H1 (cell line): ENCODE data around the gene TNFRSF6B. TPM values are rescaled to one million over a fixed set of nuclear protein-coding genes. Genes with fewer than 3 reads are reported as not detected.

Source experiments
- CTCF ChIA-PET: fragments of 300-600 bp; sonication (Branson Sonifier 250); formaldehyde crosslinking; loops from one replicate; lab custom pipeline; 2021; ENCODE audit not compliant: partially characterized antibody; lab: Charles Lee
- POLR2A ChIA-PET: fragments of 300-600 bp; sonication (Branson Sonifier 250); formaldehyde crosslinking; loops from one replicate; lab custom pipeline; 2021; ENCODE audit warnings: inconsistent platforms; ENCODE audit not compliant: partially characterized antibody; lab: Charles Lee
- DNase-seq, 2 experiments: peaks; one replicate each; pipeline versions ENCODE4 v3.0.0 to v3.0.0-alpha.2; 2010 to 2022; ENCODE audit warnings: low spot score in 2 of 2, low read depth in 1 of 2, mixed read lengths in 1 of 2
- FAIRE-seq: peaks from 2 replicates; lab custom pipeline; 2011; peaks lifted over from hg19 to GRCh38; lab: Jason Lieb, UNC
- H2AFZ ChIP-seq: 2 replicates; pipeline ENCODE4 v1.8.1; 2012; ENCODE audit warnings: low read length, inconsistent platforms
- H2AK5ac ChIP-seq: 2 replicates; pipeline ENCODE4 v1.6.1; 2013; ENCODE audit warnings: low read depth, low read length
- H2BK120ac ChIP-seq: replicated peaks from 2 replicates; pipeline ENCODE3; 2013; ENCODE audit warnings: low read depth, low read length, inconsistent platforms
- H2BK12ac ChIP-seq: 2 replicates; pipeline ENCODE4 v1.6.1; 2013; ENCODE audit warnings: low read depth, low read length
- H2BK15ac ChIP-seq: 2 replicates; pipeline ENCODE4 v1.6.1; 2013; ENCODE audit warnings: low read length
- H2BK20ac ChIP-seq: 2 replicates; pipeline ENCODE4 v1.6.1; 2013; ENCODE audit warnings: low read length
- H2BK5ac ChIP-seq: 2 replicates; pipeline ENCODE4 v1.6.1; 2013; ENCODE audit warnings: low read depth, low read length
- H3K14ac ChIP-seq: 2 replicates; pipeline ENCODE4 v1.6.1; 2013; ENCODE audit warnings: inconsistent platforms; ENCODE audit not compliant: insufficient read length
- H3K18ac ChIP-seq: 2 replicates; pipeline ENCODE4 v1.6.1; 2013; ENCODE audit warnings: low read length; ENCODE audit errors: extremely low read depth
- H3K23ac ChIP-seq: 2 replicates; pipeline ENCODE4 v1.6.1; 2013; ENCODE audit warnings: inconsistent platforms; ENCODE audit not compliant: insufficient read length
- H3K23me2 ChIP-seq: 2 replicates; pipeline ENCODE4 v1.6.1; 2013; ENCODE audit warnings: low read depth, low read length
- H3K27ac ChIP-seq: 2 replicates; pipeline ENCODE4 v1.6.1; 2011; ENCODE audit warnings: low read depth, low read length, inconsistent platforms
- H3K27me3 ChIP-seq, 4 experiments: replicated peaks in 1 of 4; 1 replicate in 1 of 4; 2 replicates in 3 of 4; pipeline versions ENCODE4 v1.6.1 to v1.8.1; 2011 to 2013; ENCODE audit warnings: low read length in 3 of 4, mild to moderate bottlenecking in 3 of 4, inconsistent platforms in 2 of 4, mixed read lengths in 2 of 4, moderate library complexity in 1 of 4; ENCODE audit not compliant: control insufficient read depth in 3 of 4, insufficient read depth in 3 of 4; ENCODE audit errors: extremely low read depth in 1 of 4
- H3K36me3 ChIP-seq, 4 experiments: 2 replicates each; pipeline versions ENCODE4 v1.6.1 to v1.8.1; 2011 to 2013; ENCODE audit warnings: mild to moderate bottlenecking in 4 of 4, low read length in 3 of 4, moderate library complexity in 2 of 4, control low read depth in 1 of 4, inconsistent platforms in 1 of 4; ENCODE audit not compliant: insufficient read depth in 4 of 4, control insufficient read depth in 2 of 4
- H3K4ac ChIP-seq: replicated peaks from 2 replicates; pipeline ENCODE3; 2013; ENCODE audit warnings: low read length, low read depth, mixed read lengths, inconsistent platforms; ENCODE audit not compliant: insufficient read length
- H3K4me1 ChIP-seq, 4 experiments: replicated peaks in 1 of 4; 1 replicate in 1 of 4; 2 replicates in 3 of 4; pipeline versions ENCODE4 v1.6.1 to v1.8.1; 2011 to 2013; ENCODE audit warnings: low read length in 3 of 4, inconsistent platforms in 2 of 4, mixed read lengths in 1 of 4; ENCODE audit not compliant: insufficient read depth in 4 of 4, control insufficient read depth in 3 of 4
- H3K4me2 ChIP-seq, 2 experiments: 2 replicates each; pipeline versions ENCODE4 v1.6.1 to v1.8.1; 2011 to 2013; ENCODE audit warnings: low read depth in 2 of 2, low read length in 2 of 2, control low read depth in 1 of 2, inconsistent platforms in 1 of 2, mild to moderate bottlenecking in 1 of 2; ENCODE audit not compliant: insufficient read depth in 1 of 2
- H3K4me3 ChIP-seq, 4 experiments: fragments of 200-600, 300-600 bp in 1 of 4; sonication (generic), shearing (Covaris generic), sonication (Bioruptor Twin) in 1 of 4; 2 replicates each; pipeline versions ENCODE4 v1.5.1 to v1.8.1; 2011 to 2016; ENCODE audit warnings: low read length in 4 of 4, low read depth in 3 of 4, control low read depth in 2 of 4, inconsistent platforms in 2 of 4, mild to moderate bottlenecking in 2 of 4, mixed read lengths in 1 of 4, moderate library complexity in 1 of 4; ENCODE audit not compliant: insufficient read depth in 2 of 4; ENCODE audit errors: extremely low read depth in 1 of 4
- H3K56ac ChIP-seq: replicated peaks from 2 replicates; pipeline ENCODE3; 2013; ENCODE audit warnings: low read depth, mild to moderate bottlenecking, mixed read lengths, low read length, inconsistent platforms; ENCODE audit not compliant: insufficient read length
- H3K79me1 ChIP-seq: 2 replicates; pipeline ENCODE4 v1.6.1; 2013; ENCODE audit warnings: low read depth, low read length, control low read depth
- H3K79me2 ChIP-seq, 2 experiments: 2 replicates each; pipeline versions ENCODE4 v1.6.1 to v1.8.1; 2012 to 2013; ENCODE audit warnings: low read length in 2 of 2, mild to moderate bottlenecking in 2 of 2, inconsistent platforms in 1 of 2; ENCODE audit not compliant: insufficient read depth in 2 of 2, control insufficient read depth in 1 of 2
- H3K9ac ChIP-seq, 4 experiments: replicated peaks in 1 of 4; 1 replicate in 1 of 4; 2 replicates in 3 of 4; pipeline versions ENCODE4 v1.6.1 to v1.8.1; 2011 to 2013; ENCODE audit warnings: low read depth in 3 of 4, low read length in 3 of 4, control low read depth in 2 of 4, mild to moderate bottlenecking in 2 of 4, moderate library complexity in 2 of 4, inconsistent platforms in 1 of 4; ENCODE audit errors: extremely low read depth in 1 of 4
- H3K9me3 ChIP-seq, 2 experiments: 2 replicates each; pipeline versions ENCODE4 v1.6.1 to v1.8.1; 2012 to 2013; ENCODE audit warnings: mild to moderate bottlenecking in 2 of 2, moderate library complexity in 2 of 2, control low read depth in 1 of 2, inconsistent platforms in 1 of 2, low read depth in 1 of 2, low read length in 1 of 2, mixed read lengths in 1 of 2; ENCODE audit not compliant: insufficient read depth in 2 of 2
- H4K20me1 ChIP-seq, 2 experiments: replicated peaks in 1 of 2; 2 replicates each; pipeline versions ENCODE3 to v1.8.1; 2011 to 2013; ENCODE audit warnings: inconsistent platforms in 2 of 2, low read length in 2 of 2, mild to moderate bottlenecking in 1 of 2; ENCODE audit not compliant: insufficient read depth in 2 of 2, control insufficient read depth in 1 of 2
- H4K5ac ChIP-seq: 2 replicates; pipeline ENCODE4 v1.6.1; 2013; ENCODE audit warnings: low read length, low read depth, mixed read lengths, inconsistent platforms; ENCODE audit not compliant: insufficient read length
- H4K8ac ChIP-seq: 2 replicates; pipeline ENCODE4 v1.8.0; 2013; ENCODE audit warnings: mild to moderate bottlenecking, moderate library complexity, low read length, inconsistent platforms; ENCODE audit not compliant: insufficient read depth; ENCODE audit errors: extremely low read depth
- H4K91ac ChIP-seq: replicated peaks from 2 replicates; pipeline ENCODE3; 2013; ENCODE audit warnings: low read length, mixed read lengths, inconsistent platforms; ENCODE audit not compliant: insufficient read length
- ASH2L ChIP-seq: fragments of 200-600, 300-600 bp; sonication (generic); IDR thresholded peaks from one replicate; pipeline ENCODE4 v1.7.1; 2017; ENCODE audit warnings: low read length
- ATF2 ChIP-seq: IDR thresholded peaks from 2 replicates; pipeline ENCODE4 v1.6.1; 2012; ENCODE audit warnings: low read length, inconsistent platforms
- ATF3 ChIP-seq: IDR thresholded peaks from 2 replicates; pipeline ENCODE4 v1.6.1; 2011; ENCODE audit warnings: low read depth, mild to moderate bottlenecking, low read length; ENCODE audit not compliant: insufficient read depth
- BACH1 ChIP-seq: IDR thresholded peaks from 2 replicates; pipeline ENCODE4 v1.6.1; 2012; ENCODE audit warnings: low read length, improper control_type of control experiment
- CHD1 ChIP-seq: IDR thresholded peaks from 2 replicates; pipeline ENCODE4 v1.6.1; 2012; ENCODE audit warnings: low read depth, low read length, improper control_type of control experiment
- CHD2 ChIP-seq: IDR thresholded peaks from 2 replicates; pipeline ENCODE4 v1.6.1; 2012; ENCODE audit warnings: low read length, improper control_type of control experiment
- KDM4A ChIP-seq: IDR thresholded peaks from one replicate; pipeline ENCODE4 v1.7.1; 2012; ENCODE audit warnings: low read depth, mild to moderate bottlenecking, moderate library complexity, low read length, inconsistent platforms; ENCODE audit not compliant: severe bottlenecking
- RNF2 ChIP-seq: fragments of 200-900, 300-1000 bp; sonication (generic); IDR thresholded peaks from 2 replicates; pipeline ENCODE4 v1.7.1; 2016; ENCODE audit warnings: borderline replicate concordance, low read depth, mild to moderate bottlenecking, antibody characterized with exemption, low read length; ENCODE audit not compliant: poor library complexity, severe bottlenecking; ENCODE audit errors: missing control alignments
- ZNF274 ChIP-seq: IDR thresholded peaks from 2 replicates; pipeline ENCODE4 v1.7.0; 2012; ENCODE audit warnings: low read length, borderline replicate concordance; ENCODE audit errors: extremely low read depth
- WGBS, 2 experiments: shearing (Covaris generic) in 1 of 2; methylation state at CpG; one replicate each; pipeline versions ENCODE4 v1.1.6 to v1.1.7; 2013 to 2015; ENCODE audit warnings: low lambda C conversion rate in 2 of 2, mixed read lengths in 2 of 2, inconsistent platforms in 1 of 2, low coverage in 1 of 2, missing lambda C conversion rate in 1 of 2; ENCODE audit not compliant: insufficient replicate concordance in 2 of 2, insufficient coverage in 1 of 2, insufficient read length in 1 of 2; ENCODE audit errors: extremely low coverage in 1 of 2, missing lambda C conversion rate in 1 of 2; 5-methylcytosine and 5-hydroxymethylcytosine counted together
- polyA plus RNA-seq, 7 experiments: library from polyadenylated mRNA; depleted of rRNA in 3 of 7; stranded (reverse) in 5 of 7; unstranded in 2 of 7; fragments of >200 nt in 5 of 7; fragments of 200-250 nt in 2 of 7; gene quantifications; 1 replicate in 5 of 7; 2 replicates in 1 of 7; 4 replicates in 1 of 7; pipeline versions ENCODE4 v1.2.1 to v1.2.3, GENCODE V29; 2011 to 2013; ENCODE audit warnings: missing spikeins in 2 of 7, mixed read lengths in 2 of 7
- total RNA-seq: library from RNA; stranded (reverse); fragmentation: NEBNext Ultra II Directional; extraction: Animal tissue kit (Norgen Biotek cat#: 25700); gene quantifications from 2 replicates; pipeline ENCODE4 v1.2.1, GENCODE V29; 2021

TNFRSF6B gene
- total and polyA plus RNA-seq, 2 of the 8 experiments (the other 6 are each of a cell fraction or from before 2014, with no cell fraction given): 3.1 TPM; not detected in 1

GRCh38 chr20:63691711-63692435, 4.6 kb upstream of the TNFRSF6B start:
- DNase-seq: no peak
- TF ChIP-seq ASH2L (no peak), ATF2 (no peak), ZNF274 (no peak), RNF2 (no peak), CHD1 (no peak), BACH1 (no peak), KDM4A (no peak), CHD2 (no peak), ATF3 (no peak)

More at GRCh38 chr20:63691711-63692435, 4.6 kb upstream of the TNFRSF6B start:
- Histone ChIP-seq H2AK5ac (no peak overlapping the region), H4K5ac (no peak overlapping the region), H3K4me3 (no peak overlapping the region), H4K20me1 (peaks cover 0 to 12% of the 10 kb centered on the region in 2 experiments), H3K9me3 (no peaks in the 10 kb centered on the region; a peak in 1 of 4 replicates), H3K27ac (no peak overlapping the region), H3K36me3 (peaks cover 0 to 3% (median 0%) of the 10 kb centered on the region in 4 experiments; a peak in 1 of 8 replicates), H3K23me2 (peaks cover 7% of the 10 kb centered on the region; the same call in 1 of the 2 replicates), H2BK20ac (no peak overlapping the region), H3K56ac (no peak overlapping the region), H2AFZ (no peak overlapping the region), H3K4me2 (no peak overlapping the region), H3K79me2 (no peaks in the 10 kb centered on the region), H3K9ac (0 out of 7 replicates have a peak overlapping the region, but pooled peaks of 1 of the 4 experiments have one; percentile 9), H3K27me3 (no peaks in the 10 kb centered on the region), H3K79me1 (no peaks in the 10 kb centered on the region), H3K18ac (no peak overlapping the region), H2BK12ac (no peak overlapping the region), H4K8ac (no peak overlapping the region), H2BK15ac (no peak overlapping the region), H4K91ac (no peak overlapping the region), H3K23ac (no peak overlapping the region), H2BK120ac (no peak overlapping the region), H3K4ac (no peak overlapping the region), H3K4me1 (peaks cover 0 to 6% (median 3%) of the 10 kb centered on the region in 4 experiments; a peak in 4 of 7 replicates), H2BK5ac (no peak overlapping the region), H3K14ac (no peak overlapping the region)
- POLR2A ChIA-PET: interaction anchor here (0.7 to 3.5 kb wide), 9 partner anchors 9 to 279 kb away, joined by 3 to 15 read pairs (median 4); partner anchors contain the start of genes ARFRP1 and ZGPAT
- FAIRE-seq: no peak
- CTCF ChIA-PET: interaction anchor here (1.1 kb wide), 2 partner anchors 10 to 103 kb away, joined by 4 read pairs; no protein-coding TSS in a partner anchor
- WGBS, 2 experiments: 94% methylated on average over 9 of the region's 21 CpGs; no CpG with 5 or more reads in 1 of the 2 experiments
